SK-N-MC (cell line): ENCODE measurements around the gene UNKL.

ENCODE experiments used
- EZH2 ChIP-seq: fragments of 200-600 bp; sonication (generic); IDR thresholded peaks from one replicate; pipeline ENCODE4 v1.6.1; 2017; ENCODE audit warnings: antibody characterized with exemption
- FOXP2 ChIP-seq: optimal IDR thresholded peaks from 2 replicates; pipeline ENCODE3; 2011; ENCODE audit warnings: mild to moderate bottlenecking, moderate library complexity; ENCODE audit not compliant: insufficient read depth; ENCODE audit errors: extremely low read length, control extremely low read depth
- POLR2AphosphoS5 ChIP-seq: IDR thresholded peaks from 2 replicates; pipeline ENCODE4 v1.6.1; 2012; ENCODE audit warnings: mild to moderate bottlenecking, low read depth, low read length, borderline replicate concordance

DNA sequence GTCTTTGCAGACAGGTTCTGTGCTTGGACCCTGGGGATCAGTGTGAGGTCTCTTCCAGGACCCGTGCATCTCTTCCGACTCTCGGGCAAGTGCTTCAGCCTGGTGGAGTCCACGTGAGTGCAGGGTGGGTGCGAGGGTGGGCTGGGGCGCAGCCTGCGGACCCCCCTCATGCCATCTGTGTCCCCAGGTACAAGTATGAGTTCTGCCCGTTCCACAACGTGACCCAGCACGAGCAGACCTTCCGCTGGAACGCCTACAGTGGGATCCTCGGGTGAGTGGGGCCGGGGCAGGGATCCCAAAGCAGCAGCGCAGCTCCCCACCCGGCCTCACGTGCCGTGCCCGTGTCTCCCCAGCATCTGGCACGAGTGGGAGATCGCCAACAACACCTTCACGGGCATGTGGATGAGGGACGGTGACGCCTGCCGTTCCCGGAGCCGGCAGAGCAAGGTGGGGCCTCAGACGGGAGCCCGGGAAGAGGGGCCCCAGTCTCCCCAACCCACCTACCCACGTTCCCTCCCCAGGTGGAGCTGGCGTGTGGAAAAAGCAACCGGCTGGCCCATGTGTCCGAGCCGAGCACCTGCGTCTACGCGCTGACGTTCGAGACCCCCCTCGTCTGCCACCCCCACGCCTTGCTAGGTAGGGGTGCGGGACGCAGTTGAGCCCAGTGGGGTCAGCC, 52.7 kb downstream of the UNKL start:
- TF ChIP-seq POLR2AphosphoS5 (no peak), EZH2 (no peak), FOXP2 (no peak)
